HG03439 (cell line): ENCODE results near the gene DNAJA4.

Experiments used
- ATAC-seq: cut with Tn5 transposase; IDR thresholded peaks from one replicate; pipeline ENCODE4 v1.9.1; 2021; ENCODE audit warnings: mild to moderate bottlenecking, moderate library complexity; ENCODE audit not compliant: unreplicated experiment

Gene DNAJA4

DNA sequence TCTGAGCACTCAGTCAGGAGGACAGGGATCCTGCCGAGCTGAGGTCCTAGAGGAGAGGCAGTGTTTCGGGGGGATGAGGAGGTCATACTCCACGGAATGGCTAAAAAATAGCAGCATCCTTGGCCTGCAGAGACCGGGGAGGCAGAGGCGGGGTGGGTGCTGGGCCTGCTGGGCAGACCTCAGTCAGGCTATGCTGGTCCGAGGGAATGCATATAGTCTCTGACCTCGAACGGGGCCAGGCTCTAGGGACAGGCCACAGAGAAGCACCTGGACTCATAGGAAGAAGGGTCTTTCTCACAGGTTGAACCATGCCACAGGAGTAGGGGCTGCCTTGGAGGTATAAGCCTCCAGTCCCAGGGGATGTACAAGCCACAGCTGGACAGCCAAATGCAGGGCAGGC is 49.0 kb downstream of the DNAJA4 start:
- ATAC-seq: no peak

DNA sequence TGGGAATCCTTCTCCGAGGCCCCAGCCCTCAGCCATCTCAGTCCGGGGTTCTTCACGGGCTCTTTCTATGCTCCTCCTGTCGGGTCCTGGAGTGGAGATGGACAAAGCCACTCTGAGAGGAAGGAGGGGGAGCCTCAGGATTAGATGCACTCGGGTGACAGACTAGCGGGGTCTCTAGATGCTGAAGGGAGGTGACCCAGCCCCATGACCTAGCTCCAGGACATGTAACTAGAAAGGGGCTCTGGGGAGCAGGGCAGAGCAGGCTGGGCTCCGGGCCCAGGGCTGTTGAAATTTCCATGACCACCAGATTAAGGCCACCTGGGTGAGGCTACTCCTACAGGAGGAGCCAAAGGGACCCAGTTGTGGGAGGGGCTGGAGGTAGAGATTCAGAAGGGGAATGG is 49.8 kb downstream of the DNAJA4 start:
- ATAC-seq: no peak

GRCh38 chr15:78315686-78316282 is 51.4 kb downstream of the DNAJA4 start:
- ATAC-seq: no peak

GRCh38 chr15:78316283-78317083 is 52.1 kb downstream of the DNAJA4 start:
- no peak for ATAC-seq

GRCh38 chr15:78317145-78317836 is 52.9 kb downstream of the DNAJA4 start:
- no peak for ATAC-seq

- ATAC-seq: no peak
Observed at GRCh38 chr15:78319588-78319987, 55.2 kb downstream of the DNAJA4 start.

GRCh38 chr15:78320183-78320582 is 55.8 kb downstream of the DNAJA4 start:
- no peak for ATAC-seq

GRCh38 chr15:78321041-78321570 is 56.7 kb downstream of the DNAJA4 start:
- ATAC-seq: no peak

- no peak for ATAC-seq
Observed at GRCh38 chr15:78321786-78322185, 57.4 kb downstream of the DNAJA4 start.

GRCh38 chr15:78322243-78322642 is 57.9 kb downstream of the DNAJA4 start:
- ATAC-seq: no peak

DNA sequence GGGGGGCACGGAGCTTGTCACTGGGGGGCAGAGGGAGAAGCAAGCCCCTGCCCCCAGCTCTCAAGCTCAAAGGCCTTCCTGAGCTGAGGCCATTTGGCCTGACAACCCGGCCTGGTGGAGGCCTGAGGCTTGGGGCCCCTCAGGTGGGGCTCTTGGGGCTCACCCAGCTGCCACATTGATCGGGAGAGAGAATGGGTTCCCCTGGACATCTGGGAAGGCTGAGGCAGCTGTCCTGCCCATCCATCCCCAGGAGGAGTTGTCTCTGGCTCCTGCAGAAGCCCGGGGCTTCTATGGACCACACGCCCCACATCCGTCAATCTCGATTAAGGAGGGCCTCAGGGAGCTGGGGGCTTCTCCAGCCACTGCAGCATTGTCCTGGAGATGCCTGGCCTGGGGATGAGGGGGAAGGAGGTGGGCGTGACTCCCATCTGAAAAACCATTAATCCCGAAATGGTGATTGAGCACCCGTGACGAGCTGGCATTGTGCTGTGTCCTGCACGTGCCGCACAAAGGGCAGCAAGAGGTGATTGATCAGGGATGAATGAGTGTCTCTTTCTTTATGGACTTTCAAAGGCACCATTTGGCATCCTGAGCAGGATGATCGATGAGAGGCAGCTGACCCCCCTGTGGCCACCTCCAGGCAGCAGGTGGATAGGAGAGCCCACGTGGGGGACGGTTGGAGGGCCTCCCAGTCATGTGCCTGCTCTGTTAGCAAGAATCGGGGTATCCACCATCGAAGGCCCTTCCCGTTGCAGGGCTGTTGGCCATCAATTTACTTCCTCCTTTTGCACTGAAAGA is 58.6 kb downstream of the DNAJA4 start:
- ATAC-seq: no peak

GRCh38 chr15:78323693-78324092 is 59.3 kb downstream of the DNAJA4 start:
- ATAC-seq: no peak

DNA sequence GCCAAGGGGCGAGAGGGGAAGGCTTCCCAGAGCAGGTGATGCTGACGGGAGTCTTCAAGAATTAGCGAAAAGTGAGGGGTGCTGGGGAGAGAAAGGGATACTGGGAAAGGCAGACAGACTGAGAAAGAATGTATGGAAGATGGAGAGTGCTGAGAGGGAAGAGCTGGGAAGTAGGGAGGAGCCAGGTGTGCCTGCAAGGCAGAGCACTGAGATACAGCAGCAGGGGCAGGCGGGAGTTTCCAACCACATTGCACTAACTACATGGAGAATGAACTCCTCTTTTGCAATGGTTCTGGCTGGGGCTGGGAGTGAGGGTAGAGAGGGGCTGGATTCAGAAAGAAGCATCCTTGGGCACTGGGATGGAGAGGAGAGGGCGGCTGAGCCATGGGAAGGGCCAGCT is 59.8 kb downstream of the DNAJA4 start:
- no peak for ATAC-seq

DNA sequence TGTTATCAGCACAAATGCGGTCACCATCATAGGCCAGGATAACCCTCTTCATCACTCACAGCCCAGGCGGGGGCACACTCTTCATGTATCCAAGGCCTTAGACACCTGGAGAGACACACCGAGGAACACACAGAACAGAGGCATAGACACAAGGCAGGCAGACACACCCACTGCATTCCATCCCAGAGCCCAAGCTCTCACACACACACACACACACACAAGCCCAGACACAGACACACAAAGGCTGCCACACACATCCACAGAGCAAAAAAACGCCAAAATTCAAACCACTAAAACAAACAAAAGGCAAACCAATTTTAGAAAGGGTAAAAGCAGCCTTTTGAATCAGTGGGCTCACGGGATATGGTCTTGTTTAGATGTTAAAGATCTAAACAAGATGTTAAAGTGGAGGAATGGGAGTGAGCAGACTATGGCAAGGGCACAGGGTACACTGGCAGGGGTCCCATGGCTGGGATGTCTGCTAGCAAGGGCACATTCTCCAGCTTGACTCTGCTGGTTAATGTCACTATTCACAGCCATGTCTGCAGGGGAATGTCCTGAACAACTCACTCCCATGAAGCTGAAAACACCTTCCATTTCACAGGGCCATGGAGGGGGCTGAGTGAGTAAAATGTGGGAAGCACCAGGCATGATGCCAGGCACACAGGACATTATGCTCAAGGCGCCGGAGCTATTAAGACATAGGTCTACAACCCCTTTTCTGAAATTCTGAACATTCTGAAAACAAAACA is 60.9 kb downstream of the DNAJA4 start:
- no peak for ATAC-seq

DNA sequence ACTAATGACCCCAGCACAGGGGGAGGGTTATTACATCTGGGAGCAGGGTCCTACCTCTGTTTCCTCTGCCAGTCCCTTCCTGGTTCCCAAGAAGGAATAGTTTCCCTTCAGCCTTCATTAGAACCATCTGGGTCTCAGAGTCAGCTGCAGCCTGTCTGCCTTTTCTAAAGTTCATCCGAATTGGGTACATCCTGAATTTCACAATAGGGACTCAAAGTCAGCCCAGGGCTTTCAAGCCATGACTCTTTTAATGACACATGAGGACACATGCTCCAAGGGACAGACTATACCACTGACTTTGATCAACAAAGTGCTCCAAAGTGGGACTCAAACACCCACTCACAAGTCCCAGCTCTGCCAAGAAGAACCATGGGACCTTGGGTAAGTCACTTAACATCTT is 63.1 kb downstream of the DNAJA4 start:
- no peak for ATAC-seq

DNA sequence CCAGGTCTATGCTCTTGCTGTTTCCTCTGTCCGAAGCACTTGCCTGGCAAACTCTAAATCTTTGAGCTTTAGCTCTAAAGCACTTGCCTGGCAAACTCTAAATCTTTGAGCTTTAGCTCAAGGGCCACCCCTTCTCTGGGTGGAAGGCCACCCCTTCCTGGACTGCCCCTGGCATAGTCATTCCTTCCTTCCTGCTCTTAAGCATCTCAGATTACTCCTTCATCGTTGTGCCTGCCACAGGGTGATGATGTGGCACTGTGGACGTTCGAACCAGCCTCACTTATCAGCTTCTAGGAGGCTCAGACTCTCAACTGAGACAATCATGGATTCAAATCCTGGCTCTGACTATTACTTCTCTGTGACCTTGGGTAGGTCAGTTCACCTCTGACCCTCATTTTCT is 65.3 kb downstream of the DNAJA4 start:
- ATAC-seq: no peak
